GM18858 (cell line): Measurements from ENCODE around the gene PAX2.
"Not testable (repeated sequence)": the region's sequence is repeated elsewhere in the genome, so short reads cannot be mapped to it uniquely, and the experiment has no call there.

Experiments used
- ATAC-seq: cut with Tn5 transposase; IDR thresholded peaks from one replicate; pipeline ENCODE4 v1.9.1; 2021; ENCODE audit not compliant: unreplicated experiment

The PAX2 gene

GRCh38 chr10:100744987-100745881 lies at the start of gene PAX2:
Gene PAX2, plus strand, starts transcription at chr10:100745582. Its CDS starts 679 bp downstream, at chr10:100746261.
- no peak for ATAC-seq

DNA sequence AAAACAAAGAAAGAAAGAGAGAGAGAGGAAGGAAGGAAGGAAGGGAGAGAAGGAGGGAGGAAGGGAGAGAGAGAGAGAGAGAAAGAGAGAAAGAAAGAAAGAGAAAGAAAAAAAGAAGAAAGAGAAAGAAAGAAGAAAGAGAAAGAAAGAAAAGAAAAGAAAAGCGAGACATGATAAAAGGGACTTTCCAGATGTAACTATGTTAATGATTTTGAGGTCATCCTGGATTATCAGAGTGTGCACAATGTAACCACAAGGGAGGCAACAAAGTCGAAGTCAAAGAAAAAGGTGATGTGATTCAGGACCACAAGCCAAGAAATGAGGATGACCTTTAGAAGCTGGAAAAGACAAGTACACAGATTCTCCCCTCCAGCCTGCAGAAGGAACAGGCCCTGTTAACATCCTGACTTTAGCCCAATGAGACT lies 48.9 kb upstream of the PAX2 start:
- no peak for ATAC-seq

DNA sequence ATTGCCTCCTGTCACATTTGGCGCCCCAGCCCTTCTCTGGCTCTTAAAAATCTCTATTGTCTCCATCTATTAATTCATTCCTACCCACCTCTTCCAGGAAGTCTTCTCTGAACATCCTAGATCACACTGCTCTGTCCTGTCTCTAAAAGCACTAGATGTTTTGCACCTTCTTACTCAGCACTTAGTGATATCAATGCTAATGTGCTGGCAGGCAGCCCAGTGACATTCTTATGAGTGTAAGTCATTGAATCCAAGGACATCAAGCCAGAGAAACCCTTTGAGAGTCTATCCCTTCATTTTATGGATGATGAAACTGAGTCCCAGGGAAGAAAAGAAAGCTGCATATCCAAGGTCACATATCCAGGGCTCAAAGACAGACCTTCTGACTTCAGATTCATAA lies 48.3 kb upstream of the PAX2 start:
- no peak for ATAC-seq

DNA sequence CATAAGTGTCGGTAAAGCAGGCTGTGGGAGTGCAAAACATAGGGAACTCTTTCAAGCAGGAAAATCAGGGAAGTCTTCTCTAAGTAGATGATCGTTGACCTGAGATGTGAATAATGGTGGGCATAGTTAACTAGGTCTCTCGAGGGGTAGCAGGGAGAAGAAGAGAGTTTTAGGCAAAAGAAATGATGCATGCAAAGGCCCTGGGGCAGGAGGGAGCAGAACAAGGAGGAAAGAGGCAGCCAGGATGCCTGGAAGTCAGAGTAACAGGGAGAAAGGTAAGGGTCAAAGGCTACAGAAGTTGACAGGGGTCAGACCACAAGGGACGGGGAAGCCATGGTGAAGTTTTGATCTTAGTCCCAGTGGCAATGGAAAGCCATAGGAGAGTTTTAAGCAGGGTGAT lies 47.8 kb upstream of the PAX2 start:
- no peak for ATAC-seq

GRCh38 chr10:100701704-100702103 lies 43.7 kb upstream of the PAX2 start:
- ATAC-seq = not testable (repeated sequence)

- ATAC-seq = no peak
Measured at GRCh38 chr10:100705139-100705538, 40.2 kb upstream of the PAX2 start.

GRCh38 chr10:100707261-100707848 lies 38.0 kb upstream of the PAX2 start:
- ATAC-seq = no peak

- no peak for ATAC-seq
Measured at GRCh38 chr10:100709146-100710082, 36.0 kb upstream of the PAX2 start.

DNA sequence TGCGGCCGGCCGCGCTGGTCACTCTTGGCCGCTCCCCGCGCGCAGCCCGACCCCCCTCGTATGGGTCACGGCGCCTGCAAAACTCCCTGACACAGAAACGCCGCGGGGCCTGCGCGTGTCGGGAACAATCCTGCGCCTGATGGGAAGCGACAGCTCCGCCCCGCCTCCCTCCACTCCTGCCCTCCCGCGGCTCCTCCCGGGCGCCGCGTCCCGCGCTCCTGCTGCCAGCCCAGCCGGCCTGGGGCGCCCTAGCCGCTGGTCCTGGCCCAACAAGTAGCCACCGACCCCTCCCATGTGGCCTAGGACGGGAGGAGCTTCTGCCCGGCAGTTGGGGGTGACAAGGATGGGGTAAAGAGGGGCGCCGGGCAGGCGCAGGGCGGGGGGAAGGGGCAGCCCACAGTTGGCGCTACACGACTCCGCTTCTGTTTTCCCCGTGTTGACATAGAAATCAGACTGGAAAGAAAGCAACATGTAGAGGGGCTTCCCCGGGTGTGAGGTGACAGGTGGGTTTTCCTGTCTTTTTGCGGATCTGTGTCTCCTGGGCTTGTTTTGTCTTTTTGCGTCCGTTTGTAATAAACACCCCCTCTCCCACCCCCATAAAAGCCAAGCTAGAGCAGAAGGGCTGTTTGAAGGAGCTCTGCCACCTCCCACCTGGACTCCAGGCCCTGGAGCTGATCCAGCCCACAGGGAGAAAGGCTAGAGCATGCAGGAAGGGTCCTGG lies 35.1 kb upstream of the PAX2 start:
- ATAC-seq = no peak

GRCh38 chr10:100713049-100713858 lies 32.1 kb upstream of the PAX2 start:
- no peak for ATAC-seq

GRCh38 chr10:100713859-100714565 lies 31.4 kb upstream of the PAX2 start:
- ATAC-seq = no peak

DNA sequence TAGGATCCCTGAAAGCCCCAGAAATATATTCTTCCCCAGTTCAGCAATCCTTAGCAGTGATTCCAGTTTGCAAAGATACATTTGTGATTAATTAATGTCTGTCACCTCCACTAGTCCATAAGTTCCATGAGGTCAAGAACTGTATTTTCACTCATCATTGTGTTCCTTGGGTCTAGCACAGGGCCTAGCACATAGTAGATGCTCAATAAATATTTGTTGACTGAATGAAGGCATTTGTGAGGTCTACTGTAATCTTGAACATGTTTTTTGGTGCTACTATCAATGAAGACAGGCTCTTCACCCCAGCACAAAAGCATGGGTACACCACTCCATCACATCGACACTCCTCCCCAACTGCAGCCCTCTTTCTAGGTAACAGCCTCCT lies 30.8 kb upstream of the PAX2 start:
- no peak for ATAC-seq

GRCh38 chr10:100715101-100715444 lies 30.3 kb upstream of the PAX2 start:
- ATAC-seq = no peak

GRCh38 chr10:100715445-100716385 lies 29.7 kb upstream of the PAX2 start:
- no peak for ATAC-seq

- ATAC-seq = no peak
Measured at GRCh38 chr10:100717166-100717565, 28.2 kb upstream of the PAX2 start.

GRCh38 chr10:100718197-100718742 lies 27.1 kb upstream of the PAX2 start:
- ATAC-seq = no peak

- no peak for ATAC-seq
Measured at GRCh38 chr10:100723180-100723579, 22.2 kb upstream of the PAX2 start.
